LNCaP clone FGC (cell line): ENCODE data around the gene DES.
"Not testable (repeated sequence)": the region's sequence is repeated elsewhere in the genome, so short reads cannot be mapped to it uniquely, and the experiment has no call there.

Experiments used
- DNase-seq: peaks from one replicate; pipeline ENCODE4 v3.0.0-alpha.2; 2011; ENCODE audit warnings: low read depth
- H3K4me3 ChIP-seq: 2 replicates; pipeline ENCODE4 v1.5.1; 2011; ENCODE audit warnings: mild to moderate bottlenecking, low read depth, low read length, control low read depth
- TF ChIP-seq, protein P1 (sequence below): IDR thresholded peaks from 2 replicates; pipeline ENCODE4 v1.5.1; 2012; ENCODE audit warnings: mild to moderate bottlenecking; ENCODE audit not compliant: control insufficient read depth, insufficient read depth; ENCODE audit errors: extremely low read depth

Gene DES

DNA sequence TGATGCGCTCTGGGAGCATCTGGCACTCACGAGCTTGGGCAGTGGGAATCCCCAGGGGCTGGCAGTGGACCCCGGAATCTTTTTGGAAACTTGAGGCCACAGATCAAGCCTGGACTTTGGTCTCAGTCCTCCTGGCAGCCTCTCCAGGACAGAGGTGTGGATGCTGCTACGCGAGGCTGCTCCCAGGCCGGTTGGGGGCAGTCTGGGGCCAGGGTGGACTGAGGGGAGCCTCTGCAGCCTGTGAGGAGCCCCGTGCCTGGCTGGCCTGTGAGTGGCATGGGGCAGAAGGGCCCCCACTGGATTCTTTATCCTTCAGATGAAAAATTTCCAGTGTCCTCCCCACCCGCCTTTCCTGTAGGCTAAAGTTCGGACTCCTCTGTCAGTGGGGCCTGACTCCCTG is 12.7 kb upstream of the DES start:
- TF ChIP-seq, protein P1, sequence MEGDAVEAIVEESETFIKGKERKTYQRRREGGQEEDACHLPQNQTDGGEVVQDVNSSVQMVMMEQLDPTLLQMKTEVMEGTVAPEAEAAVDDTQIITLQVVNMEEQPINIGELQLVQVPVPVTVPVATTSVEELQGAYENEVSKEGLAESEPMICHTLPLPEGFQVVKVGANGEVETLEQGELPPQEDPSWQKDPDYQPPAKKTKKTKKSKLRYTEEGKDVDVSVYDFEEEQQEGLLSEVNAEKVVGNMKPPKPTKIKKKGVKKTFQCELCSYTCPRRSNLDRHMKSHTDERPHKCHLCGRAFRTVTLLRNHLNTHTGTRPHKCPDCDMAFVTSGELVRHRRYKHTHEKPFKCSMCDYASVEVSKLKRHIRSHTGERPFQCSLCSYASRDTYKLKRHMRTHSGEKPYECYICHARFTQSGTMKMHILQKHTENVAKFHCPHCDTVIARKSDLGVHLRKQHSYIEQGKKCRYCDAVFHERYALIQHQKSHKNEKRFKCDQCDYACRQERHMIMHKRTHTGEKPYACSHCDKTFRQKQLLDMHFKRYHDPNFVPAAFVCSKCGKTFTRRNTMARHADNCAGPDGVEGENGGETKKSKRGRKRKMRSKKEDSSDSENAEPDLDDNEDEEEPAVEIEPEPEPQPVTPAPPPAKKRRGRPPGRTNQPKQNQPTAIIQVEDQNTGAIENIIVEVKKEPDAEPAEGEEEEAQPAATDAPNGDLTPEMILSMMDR, result no peak
- DNase-seq, result no peak
- no peak overlapping the region for H3K4me3 ChIP-seq

DNA sequence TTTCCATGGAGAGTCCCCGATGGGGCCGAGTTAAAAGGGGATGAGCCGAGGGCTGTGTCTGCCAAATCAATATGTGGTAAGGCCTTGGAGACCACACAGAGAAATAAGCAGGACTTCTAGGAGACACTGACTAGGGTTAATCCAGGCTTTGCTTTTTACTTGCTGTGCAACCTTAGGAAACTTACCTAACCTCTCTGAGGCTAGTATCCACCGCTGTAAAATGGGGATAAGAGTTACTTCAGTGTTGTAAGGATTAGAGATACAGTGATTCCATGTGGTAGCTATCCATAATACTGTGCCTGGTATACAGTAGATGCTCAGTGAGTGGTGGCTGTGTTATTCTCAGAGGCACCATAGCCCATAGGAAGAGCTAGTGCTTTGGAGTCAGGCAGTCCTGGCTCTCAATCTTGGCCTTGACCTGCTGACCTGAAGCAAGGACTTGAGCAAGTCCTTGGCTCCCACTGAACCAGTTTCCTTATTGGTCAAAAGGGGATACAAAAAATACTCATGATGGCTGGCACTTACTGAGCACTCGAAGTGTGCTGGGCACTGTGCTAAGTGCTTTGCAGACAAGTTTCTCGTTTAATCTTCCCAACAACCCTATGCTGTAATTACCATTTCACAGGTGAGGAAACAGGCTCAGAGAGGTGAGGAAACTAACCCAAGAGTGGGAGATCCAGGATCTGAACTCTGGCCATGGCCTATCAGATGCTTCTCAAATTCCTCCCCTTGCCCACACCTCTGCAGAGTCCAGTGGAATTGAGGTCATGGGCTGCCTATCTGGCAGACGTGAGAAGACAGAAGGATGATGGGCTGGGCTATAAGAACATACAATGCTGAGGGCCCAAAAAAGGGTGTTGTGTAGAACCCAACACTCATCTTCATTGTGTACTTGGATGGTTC is 12.0 kb upstream of the DES start:
- H3K4me3 ChIP-seq, result no peak overlapping the region
- TF ChIP-seq, protein P1, result no peak
- DNase-seq, result no peak

DNA sequence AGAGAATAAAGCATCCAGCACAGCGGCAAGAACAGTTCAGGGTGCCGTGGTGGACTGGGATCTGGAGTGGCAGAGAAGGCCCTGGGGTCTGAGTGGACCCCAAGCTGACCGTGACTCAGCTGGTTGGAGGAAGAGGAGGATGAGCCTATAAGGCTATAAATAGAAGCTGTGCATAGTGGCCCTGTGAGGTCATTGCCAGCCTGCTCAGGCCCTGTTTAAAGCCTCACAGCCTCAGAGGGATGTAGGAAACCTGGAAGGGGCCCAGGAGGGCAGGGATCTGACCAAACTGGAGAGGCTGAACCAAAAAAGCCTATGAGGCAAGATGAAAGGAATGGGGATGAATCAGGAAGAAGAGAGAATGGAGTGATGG is 11.3 kb upstream of the DES start:
- TF ChIP-seq, protein P1, result no peak
- DNase-seq, result no peak
- no peak overlapping the region for H3K4me3 ChIP-seq

DNA sequence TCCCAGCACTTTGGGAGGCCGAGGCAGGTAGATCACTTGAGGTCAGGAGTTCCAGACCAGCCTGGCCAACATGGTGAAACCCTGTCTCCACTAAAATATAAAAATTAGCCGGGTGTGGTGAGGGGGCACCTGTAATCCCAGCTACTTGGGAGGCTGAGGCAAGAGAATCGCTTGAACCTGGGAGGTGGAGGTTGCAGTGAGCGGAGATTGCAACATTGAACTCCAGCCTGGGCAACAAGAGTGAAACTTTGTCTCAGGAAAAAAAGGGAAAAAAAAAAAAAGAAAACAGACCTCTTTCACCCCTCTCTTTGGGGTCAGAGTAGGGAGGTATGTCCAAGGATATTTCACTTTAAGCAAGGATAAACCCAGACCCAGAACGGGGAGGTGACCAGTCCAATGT is 10.8 kb upstream of the DES start:
- not testable (repeated sequence) for DNase-seq, H3K4me3 ChIP-seq

GRCh38 chr2:219408204-219408603 is 10.0 kb upstream of the DES start:
- H3K4me3 ChIP-seq, result no peak overlapping the region
- TF ChIP-seq, protein P1, result no peak
- no peak for DNase-seq

GRCh38 chr2:219408631-219409030 is 9.5 kb upstream of the DES start:
- DNase-seq, result no peak
- H3K4me3 ChIP-seq, result no peak overlapping the region
- TF ChIP-seq, protein P1, result no peak

GRCh38 chr2:219409619-219410018 is 8.6 kb upstream of the DES start:
- H3K4me3 ChIP-seq, result no peak overlapping the region
- TF ChIP-seq, protein P1, result no peak
- DNase-seq, result no peak
